ENCODE measurements around the gene ITPR1.

The ITPR1 gene

GRCh38 chr3:4888913-4889846, 396.0 kb downstream of the ITPR1 start:
- no peak for DNase-seq (ENCODE audit: low read depth in 3 of 3)

- DNase-seq (ENCODE audit: low read depth in 3 of 3): no peak
These were observed 396.7 kb downstream of the ITPR1 start for GRCh38 chr3:4889896-4890295.

GRCh38 chr3:4894891-4895530, 401.9 kb downstream of the ITPR1 start:
- DNase-seq (ENCODE audit: low read depth in 3 of 3): no peak

- no peak for DNase-seq (ENCODE audit: low read depth in 3 of 3)
These were observed 402.7 kb downstream of the ITPR1 start for GRCh38 chr3:4895838-4896237.
